Nephron progenitor cell (in vitro differentiated cells): Measurements from ENCODE around the gene GORASP2.

Source experiments
- DNase-seq: peaks from one replicate; pipeline ENCODE4 v3.0.0; 2021
- H3K27ac Mint-ChIP-seq: 2 replicates; pipeline ENCODE4 v1.8.0; 2021; ENCODE audit warnings: mild to moderate bottlenecking, moderate library complexity, mixed read lengths
- H3K27me3 Mint-ChIP-seq: 2 replicates; pipeline ENCODE4 v1.8.0; 2021; ENCODE audit warnings: mild to moderate bottlenecking, low read depth, mixed read lengths; ENCODE audit not compliant: poor library complexity
- H3K36me3 Mint-ChIP-seq: 2 replicates; pipeline ENCODE4 v1.8.0; 2021; ENCODE audit warnings: low read depth, mixed read lengths
- H3K4me1 Mint-ChIP-seq: 2 replicates; pipeline ENCODE4 v1.8.0; 2021; ENCODE audit warnings: mixed read lengths
- H3K4me3 Mint-ChIP-seq: 2 replicates; pipeline ENCODE4 v1.8.0; 2021; ENCODE audit warnings: mild to moderate bottlenecking, moderate library complexity, mixed read lengths
- H3K9me3 Mint-ChIP-seq: 2 replicates; pipeline ENCODE4 v1.8.0; 2021; ENCODE audit warnings: mild to moderate bottlenecking, moderate library complexity, mixed read lengths
- CTCF ChIP-seq: fragments of 200-600 bp; sonication (generic); IDR thresholded peaks from 2 replicates; pipeline ENCODE4 v1.5.0; 2021; ENCODE audit warnings: antibody characterized with exemption

The GORASP2 gene

GRCh38 chr2:170974304-170974993 lies 45.4 kb downstream of the GORASP2 start:
- H3K36me3 Mint-ChIP-seq: no peaks in the 10 kb centered on the region

GRCh38 chr2:170975127-170975942 lies 46.3 kb downstream of the GORASP2 start:
- no peak for TF ChIP-seq CTCF
- Mint-ChIP-seq H3K27me3 (peaks cover 16% of the 10 kb centered on the region), H3K4me1 (peaks cover 26% of the 10 kb centered on the region), H3K9me3 (no peaks in the 10 kb centered on the region), H3K4me3 (no peak overlapping the region), H3K27ac (no peak overlapping the region), H3K36me3 (no peaks in the 10 kb centered on the region)
- DNase-seq: no peak

More at GRCh38 chr2:170974304-170974993, 45.4 kb downstream of the GORASP2 start:
- Mint-ChIP-seq H3K4me3 (peak overlapping the region; percentile 35), H3K4me1 (peaks cover 22% of the 10 kb centered on the region), H3K9me3 (no peaks in the 10 kb centered on the region), H3K27ac (no peak overlapping the region), H3K27me3 (peaks cover 16% of the 10 kb centered on the region)
- TF ChIP-seq CTCF: no peak
- DNase-seq: no peak

GRCh38 chr2:170975943-170976270 lies 46.9 kb downstream of the GORASP2 start:
- no peak for TF ChIP-seq CTCF
- peaks cover 29% of the 10 kb centered on the region for H3K4me1 Mint-ChIP-seq
- no peaks in the 10 kb centered on the region for H3K9me3 Mint-ChIP-seq
- peaks cover 16% of the 10 kb centered on the region for H3K27me3 Mint-ChIP-seq
- no peak overlapping the region for H3K27ac Mint-ChIP-seq
- H3K36me3 Mint-ChIP-seq: no peaks in the 10 kb centered on the region
- H3K4me3 Mint-ChIP-seq: no peak overlapping the region
- no peak for DNase-seq

GRCh38 chr2:170984079-170984478 lies 55.0 kb downstream of the GORASP2 start:
- peaks cover 1% of the 10 kb centered on the region for H3K27me3 Mint-ChIP-seq
- no peak for TF ChIP-seq CTCF
- H3K27ac Mint-ChIP-seq: no peak overlapping the region
- peaks cover 17% of the 10 kb centered on the region for H3K36me3 Mint-ChIP-seq
- DNase-seq: no peak
- H3K9me3 Mint-ChIP-seq: peaks cover 5% of the 10 kb centered on the region
- no peak overlapping the region for H3K4me3 Mint-ChIP-seq
- H3K4me1 Mint-ChIP-seq: peaks cover 31% of the 10 kb centered on the region

- H3K9me3 Mint-ChIP-seq: peaks cover 5% of the 10 kb centered on the region
- H3K4me1 Mint-ChIP-seq: peaks cover 23% of the 10 kb centered on the region
- H3K27ac Mint-ChIP-seq: no peak overlapping the region
- peaks cover 22% of the 10 kb centered on the region for H3K36me3 Mint-ChIP-seq
- no peak overlapping the region for H3K4me3 Mint-ChIP-seq
- no peak for DNase-seq
- no peak for TF ChIP-seq CTCF
- H3K27me3 Mint-ChIP-seq: no peaks in the 10 kb centered on the region
Measured at GRCh38 chr2:170985407-170985806, 56.4 kb downstream of the GORASP2 start.
